SW480 (cell line): ENCODE measurements around the gene SYCP1.
"Not testable (repeated sequence)": the region's sequence is repeated elsewhere in the genome, so short reads cannot be mapped to it uniquely, and the experiment has no call there.

Experiments used
- DNase-seq: peaks from one replicate; pipeline ENCODE4 v3.0.0-alpha.2; 2016; ENCODE audit warnings: low spot score

Gene SYCP1

GRCh38 chr1:114854693-114855320 is at the start of gene SYCP1:
Gene SYCP1 (plus strand): TSS chr1:114854863. CDS start chr1:114855465, 602 bp downstream.
- DNase-seq = no peak

GRCh38 chr1:114819869-114820268 is 34.8 kb upstream of the SYCP1 start:
- DNase-seq = no peak

GRCh38 chr1:114820392-114820791 is 34.3 kb upstream of the SYCP1 start:
- no peak for DNase-seq

- DNase-seq = no peak
Observed at GRCh38 chr1:114821978-114822377, 32.7 kb upstream of the SYCP1 start.

- DNase-seq = peak; percentile 39
Observed at GRCh38 chr1:114828251-114828650, 26.4 kb upstream of the SYCP1 start.

GRCh38 chr1:114830075-114830474 is 24.6 kb upstream of the SYCP1 start:
- not testable (repeated sequence) for DNase-seq

GRCh38 chr1:114831276-114831994 is 23.2 kb upstream of the SYCP1 start:
- no peak for DNase-seq

- no peak for DNase-seq
Observed at GRCh38 chr1:114832057-114832456, 22.6 kb upstream of the SYCP1 start.

GRCh38 chr1:114833421-114833820 is 21.2 kb upstream of the SYCP1 start:
- DNase-seq = no peak

- DNase-seq = no peak
Observed at GRCh38 chr1:114844270-114844669, 10.4 kb upstream of the SYCP1 start.

- DNase-seq = no peak
Observed at GRCh38 chr1:114853584-114853983, 1.1 kb upstream of the SYCP1 start.

GRCh38 chr1:114861384-114861783 is 6.7 kb downstream of the SYCP1 start:
- no peak for DNase-seq

- DNase-seq = no peak
Observed at GRCh38 chr1:114892194-114892918, 37.7 kb downstream of the SYCP1 start.

- no peak for DNase-seq
Observed at GRCh38 chr1:114896795-114897194, 42.1 kb downstream of the SYCP1 start.

GRCh38 chr1:114901814-114902213 is 47.2 kb downstream of the SYCP1 start:
- no peak for DNase-seq

GRCh38 chr1:114902343-114902742 is 47.7 kb downstream of the SYCP1 start:
- DNase-seq = no peak

- DNase-seq = no peak
Observed at GRCh38 chr1:114903480-114903879, 48.8 kb downstream of the SYCP1 start.

GRCh38 chr1:114915720-114916119 is 61.1 kb downstream of the SYCP1 start:
- not testable (repeated sequence) for DNase-seq

- DNase-seq = no peak
Observed at GRCh38 chr1:114926607-114927006, 71.9 kb downstream of the SYCP1 start.

GRCh38 chr1:114927401-114927800 is 72.7 kb downstream of the SYCP1 start:
- DNase-seq = no peak

- peak; percentile 14 for DNase-seq
Observed at GRCh38 chr1:114956570-114956969, 101.9 kb downstream of the SYCP1 start.

- no peak for DNase-seq
Observed at GRCh38 chr1:114959423-114959822, 104.8 kb downstream of the SYCP1 start.

GRCh38 chr1:114976891-114977290 is 122.2 kb downstream of the SYCP1 start:
- no peak for DNase-seq
